ENCODE data around the gene ANTKMT. TPM values are rescaled to one million over a fixed set of nuclear protein-coding genes. Genes with fewer than 3 reads are reported as not detected.

The ANTKMT gene
- polyA plus RNA-seq (73.4 and 98.7 TPM in 2 replicates), polyA minus RNA-seq (10.5 and 18.7 TPM in 2 replicates)

DNA sequence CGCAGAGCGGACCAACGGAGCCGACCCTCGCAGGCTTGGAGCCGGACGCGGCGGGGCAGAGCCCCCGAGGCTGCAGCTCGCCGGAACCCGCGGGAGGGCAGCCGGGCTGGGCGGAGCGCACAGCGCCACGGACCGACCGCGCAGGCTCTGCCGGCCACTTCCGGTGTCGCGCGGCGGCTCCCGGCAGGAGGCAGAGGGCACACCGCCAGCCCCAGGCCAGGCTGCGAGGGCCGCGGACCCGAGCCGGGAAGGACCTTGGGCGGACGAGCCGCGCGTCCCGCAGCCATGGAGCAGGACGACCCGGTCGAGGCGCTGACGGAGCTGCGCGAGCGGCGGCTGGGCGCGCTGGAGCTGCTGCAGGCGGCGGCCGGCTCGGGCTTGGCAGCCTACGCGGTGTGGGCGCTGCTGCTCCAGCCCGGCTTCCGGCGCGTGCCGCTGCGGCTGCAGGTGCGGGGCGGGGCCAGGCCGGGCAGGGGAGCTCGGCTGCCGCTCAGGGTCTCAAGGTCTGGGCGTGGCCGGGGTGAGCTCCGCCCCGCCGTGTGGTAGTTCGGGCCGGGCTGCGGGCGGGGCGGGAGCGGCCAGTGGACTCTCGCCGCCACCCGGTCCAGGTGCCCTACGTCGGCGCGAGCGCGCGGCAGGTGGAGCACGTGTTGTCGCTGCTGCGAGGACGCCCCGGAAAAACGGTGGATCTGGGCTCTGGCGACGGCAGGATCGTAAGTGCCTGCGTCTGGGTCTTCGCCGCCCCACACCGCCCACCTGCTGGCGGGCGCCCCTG, at the start of gene ANTKMT:
Gene ANTKMT (plus strand): TSS at position 157 of the 775 bp plus-strand sequence. CDS start 129 bp downstream, at position 286.
- TF ChIP-seq SMC3 (conservative IDR thresholded peaks at IDR 0.05; ENCODE audit: poor library complexity) (no peak), TAF1 (IDR thresholded peaks at IDR 0.05; ENCODE audit: low read depth) (no peak), EP300 (conservative IDR thresholded peaks at IDR 0.05; ENCODE audit: poor library complexity, severe bottlenecking) (peak; percentile 30), MXI1 (conservative IDR thresholded peaks at IDR 0.05; ENCODE audit: poor library complexity, severe bottlenecking) (peak; percentile 90), EZH2 (IDR thresholded peaks at IDR 0.05; ENCODE audit: borderline replicate concordance, insufficient read depth, low read length, poor library complexity, severe bottlenecking) (no peak), RAD21 (conservative IDR thresholded peaks at IDR 0.05) (no peak), POLR2AphosphoS5 (IDR thresholded peaks at IDR 0.05) (peak; percentile 65)
- TF ChIP-seq, protein P1, sequence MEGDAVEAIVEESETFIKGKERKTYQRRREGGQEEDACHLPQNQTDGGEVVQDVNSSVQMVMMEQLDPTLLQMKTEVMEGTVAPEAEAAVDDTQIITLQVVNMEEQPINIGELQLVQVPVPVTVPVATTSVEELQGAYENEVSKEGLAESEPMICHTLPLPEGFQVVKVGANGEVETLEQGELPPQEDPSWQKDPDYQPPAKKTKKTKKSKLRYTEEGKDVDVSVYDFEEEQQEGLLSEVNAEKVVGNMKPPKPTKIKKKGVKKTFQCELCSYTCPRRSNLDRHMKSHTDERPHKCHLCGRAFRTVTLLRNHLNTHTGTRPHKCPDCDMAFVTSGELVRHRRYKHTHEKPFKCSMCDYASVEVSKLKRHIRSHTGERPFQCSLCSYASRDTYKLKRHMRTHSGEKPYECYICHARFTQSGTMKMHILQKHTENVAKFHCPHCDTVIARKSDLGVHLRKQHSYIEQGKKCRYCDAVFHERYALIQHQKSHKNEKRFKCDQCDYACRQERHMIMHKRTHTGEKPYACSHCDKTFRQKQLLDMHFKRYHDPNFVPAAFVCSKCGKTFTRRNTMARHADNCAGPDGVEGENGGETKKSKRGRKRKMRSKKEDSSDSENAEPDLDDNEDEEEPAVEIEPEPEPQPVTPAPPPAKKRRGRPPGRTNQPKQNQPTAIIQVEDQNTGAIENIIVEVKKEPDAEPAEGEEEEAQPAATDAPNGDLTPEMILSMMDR (IDR thresholded peaks at IDR 0.05; ENCODE audit: poor library complexity, severe bottlenecking): no peak
- TF ChIP-seq, protein P2, sequence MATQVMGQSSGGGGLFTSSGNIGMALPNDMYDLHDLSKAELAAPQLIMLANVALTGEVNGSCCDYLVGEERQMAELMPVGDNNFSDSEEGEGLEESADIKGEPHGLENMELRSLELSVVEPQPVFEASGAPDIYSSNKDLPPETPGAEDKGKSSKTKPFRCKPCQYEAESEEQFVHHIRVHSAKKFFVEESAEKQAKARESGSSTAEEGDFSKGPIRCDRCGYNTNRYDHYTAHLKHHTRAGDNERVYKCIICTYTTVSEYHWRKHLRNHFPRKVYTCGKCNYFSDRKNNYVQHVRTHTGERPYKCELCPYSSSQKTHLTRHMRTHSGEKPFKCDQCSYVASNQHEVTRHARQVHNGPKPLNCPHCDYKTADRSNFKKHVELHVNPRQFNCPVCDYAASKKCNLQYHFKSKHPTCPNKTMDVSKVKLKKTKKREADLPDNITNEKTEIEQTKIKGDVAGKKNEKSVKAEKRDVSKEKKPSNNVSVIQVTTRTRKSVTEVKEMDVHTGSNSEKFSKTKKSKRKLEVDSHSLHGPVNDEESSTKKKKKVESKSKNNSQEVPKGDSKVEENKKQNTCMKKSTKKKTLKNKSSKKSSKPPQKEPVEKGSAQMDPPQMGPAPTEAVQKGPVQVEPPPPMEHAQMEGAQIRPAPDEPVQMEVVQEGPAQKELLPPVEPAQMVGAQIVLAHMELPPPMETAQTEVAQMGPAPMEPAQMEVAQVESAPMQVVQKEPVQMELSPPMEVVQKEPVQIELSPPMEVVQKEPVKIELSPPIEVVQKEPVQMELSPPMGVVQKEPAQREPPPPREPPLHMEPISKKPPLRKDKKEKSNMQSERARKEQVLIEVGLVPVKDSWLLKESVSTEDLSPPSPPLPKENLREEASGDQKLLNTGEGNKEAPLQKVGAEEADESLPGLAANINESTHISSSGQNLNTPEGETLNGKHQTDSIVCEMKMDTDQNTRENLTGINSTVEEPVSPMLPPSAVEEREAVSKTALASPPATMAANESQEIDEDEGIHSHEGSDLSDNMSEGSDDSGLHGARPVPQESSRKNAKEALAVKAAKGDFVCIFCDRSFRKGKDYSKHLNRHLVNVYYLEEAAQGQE (IDR thresholded peaks at IDR 0.05; ENCODE audit: borderline replicate concordance): no peak
- Histone ChIP-seq H3K9me3 (ENCODE audit: low read length) (no peaks in the 10 kb centered on the region), H3K4me2 (ENCODE audit: low read length) (peak within 1 kb of the TSS; percentile 96), H3K79me2 (replicated peaks; ENCODE audit: insufficient read depth, low read length) (peaks cover 10% of the 10 kb centered on the region), H3K27ac (ENCODE audit: low read length) (peak within 1 kb of the TSS; percentile 89), H3K36me3 (ENCODE audit: insufficient read depth, low read length) (no peaks in the 10 kb centered on the region), H3K9ac (ENCODE audit: low read length) (peak within 1 kb of the TSS; percentile 90), H3K9me2 (ENCODE audit: insufficient read depth, low read length) (no peaks in the 10 kb centered on the region), H3K4me3 (ENCODE audit: low read length) (peak within 1 kb of the TSS; percentile 95), H3F3A (ENCODE audit: insufficient read depth, low read length, poor library complexity, severe bottlenecking) (no peaks in the 10 kb centered on the region), H2AFZ (ENCODE audit: low read depth, low read length) (peak within 1 kb of the TSS; percentile 2), H3K27me3 (ENCODE audit: insufficient read depth, low read depth, low read length) (no peaks in the 10 kb centered on the region), H4K20me1 (ENCODE audit: insufficient read depth) (no peaks in the 10 kb centered on the region)

DNA sequence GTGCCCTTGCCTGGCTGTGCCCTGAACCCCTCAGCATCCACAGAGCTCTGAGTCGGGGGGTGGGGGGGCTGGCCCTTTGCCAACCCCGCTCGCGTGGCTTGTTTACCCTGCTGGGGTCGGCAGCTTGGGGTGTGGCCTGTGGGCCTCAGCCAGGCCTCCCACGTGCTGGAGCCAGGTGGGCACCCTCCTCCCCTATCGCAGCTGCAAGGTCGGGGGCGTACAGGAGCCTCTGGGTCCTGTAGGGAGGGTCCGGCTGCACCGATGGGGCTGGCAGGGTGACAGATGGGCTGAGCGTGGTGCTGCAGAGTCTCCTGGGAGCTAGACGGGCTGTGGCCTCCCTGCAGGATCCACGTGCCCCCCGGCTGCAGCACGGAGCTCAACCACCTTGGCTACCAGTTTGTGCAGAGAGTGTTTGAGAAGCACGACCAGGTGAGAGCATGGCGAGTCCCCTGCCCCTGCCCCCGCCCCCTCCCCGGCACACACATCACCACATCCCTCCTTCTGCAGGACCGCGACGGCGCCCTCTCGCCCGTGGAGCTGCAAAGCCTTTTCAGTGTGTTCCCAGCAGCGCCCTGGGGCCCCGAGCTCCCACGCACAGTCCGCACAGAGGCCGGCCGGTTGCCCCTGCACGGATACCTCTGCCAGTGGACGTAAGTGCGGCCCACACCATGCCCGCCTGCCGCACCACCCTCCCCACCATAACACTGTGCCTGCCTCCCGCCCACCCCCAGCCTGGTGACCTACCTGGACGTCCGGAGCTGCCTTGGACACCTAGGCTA, 49.4 kb upstream of the ANTKMT start:
- no peak overlapping the region for H2AFZ ChIP-seq (ENCODE audit: low read depth, low read length)
- no peak overlapping the region for H3K4me2 ChIP-seq (ENCODE audit: low read length)
- no peak overlapping the region for H3K27ac ChIP-seq (ENCODE audit: low read length)
- H4K20me1 ChIP-seq (ENCODE audit: insufficient read depth): no peaks in the 10 kb centered on the region
- peaks cover 9% of the 10 kb centered on the region for H3K79me2 ChIP-seq (replicated peaks; ENCODE audit: insufficient read depth, low read length)
- H3F3A ChIP-seq (ENCODE audit: insufficient read depth, low read length, poor library complexity, severe bottlenecking): no peaks in the 10 kb centered on the region
- H3K4me3 ChIP-seq (ENCODE audit: low read length): no peak overlapping the region
- no peaks in the 10 kb centered on the region for H3K9me3 ChIP-seq (ENCODE audit: low read length)
- H3K27me3 ChIP-seq (ENCODE audit: insufficient read depth, low read depth, low read length): peaks cover 3% of the 10 kb centered on the region
- H3K9me2 ChIP-seq (ENCODE audit: insufficient read depth, low read length): no peaks in the 10 kb centered on the region
- no peaks in the 10 kb centered on the region for H3K36me3 ChIP-seq (ENCODE audit: insufficient read depth, low read length)
- no peak for TF ChIP-seq POLR2AphosphoS5 (IDR thresholded peaks at IDR 0.05)
- TF ChIP-seq, protein P1 (IDR thresholded peaks at IDR 0.05; ENCODE audit: poor library complexity, severe bottlenecking): no peak
- no peak overlapping the region for H3K9ac ChIP-seq (ENCODE audit: low read length)
